ENCODE results near the gene CMTM4. TPM values are rescaled to one million over a fixed set of nuclear protein-coding genes. Genes with fewer than 3 reads are reported as not detected.

Gene CMTM4
- total RNA-seq, 1 experiment from 2014 or later, result 77.8 TPM

DNA sequence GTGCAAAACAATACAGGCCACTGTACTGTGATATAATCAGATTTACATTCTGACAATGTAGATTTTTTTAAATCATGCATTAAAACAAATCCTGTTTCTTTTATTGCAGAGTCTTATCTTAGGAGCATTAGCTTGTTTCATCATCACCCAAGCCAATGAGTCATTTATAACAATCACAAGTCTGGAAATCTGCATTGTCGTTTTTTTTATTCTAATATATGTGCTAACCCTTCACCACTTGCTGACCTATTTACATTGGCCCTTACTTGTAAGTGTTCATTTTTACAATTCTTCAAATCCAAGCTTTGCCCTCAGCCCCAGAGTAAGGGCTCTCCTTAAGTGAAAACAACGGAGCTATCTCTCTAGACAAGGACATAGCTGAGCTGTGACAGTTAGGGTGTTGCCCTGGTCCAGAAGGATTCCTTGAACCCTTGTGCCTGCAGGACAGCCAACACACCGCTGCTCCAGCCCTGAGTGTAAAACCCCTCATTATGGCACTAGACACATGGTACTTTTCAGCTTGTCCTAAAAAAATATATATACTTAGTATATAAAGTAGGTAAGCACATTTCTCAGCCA lies 126.6 kb downstream of the CMTM4 start:
- no peak overlapping the region for H3K27ac ChIP-seq (ENCODE audit: low read depth, low read length)
- peak overlapping the region; percentile 33; the same call in 1 of the 2 replicates for H3K4me2 ChIP-seq (ENCODE audit: low read length)
- H3K4me3 ChIP-seq (replicated peaks in 1 of 2; ENCODE audit: low read depth in 1 of 2, low read length in 2 of 2), result no peak overlapping the region
- H3K9me2 ChIP-seq (ENCODE audit: insufficient read depth), result no peaks in the 10 kb centered on the region
- peaks cover 0 to 13% of the 10 kb centered on the region in 2 experiments; a peak in 3 of 4 replicates for H3K4me1 ChIP-seq (ENCODE audit: control insufficient read depth in 1 of 2, insufficient read depth in 2 of 2, low read length in 2 of 2)
- no TSS peak for BruUV-seq (replicated peaks)
- ATAC-seq (peak; percentile 66), DNase-seq (ENCODE audit: low read depth, low spot score) (no peak)
- H3K27me3 ChIP-seq (ENCODE audit: insufficient read depth, low read length), result no peaks in the 10 kb centered on the region
- no peak overlapping the region for H2AFZ ChIP-seq (ENCODE audit: low read depth, low read length, poor library complexity, severe bottlenecking)
- RAD21 ChIA-PET (ENCODE audit: low non-redundant PET in 1 of 2, low total read pairs in 2 of 2, uncharacterized antibody in 2 of 2, unreplicated experiment in 2 of 2), result no interaction called here
- H3K36me3 ChIP-seq (ENCODE audit: control insufficient read depth in 1 of 2, insufficient read depth in 2 of 2, low read length in 2 of 2), result no peaks in the 10 kb centered on the region; a peak in 1 of 4 replicates
- H4K20me1 ChIP-seq (ENCODE audit: insufficient read depth), result peaks cover 3% of the 10 kb centered on the region; the same call in 1 of the 2 replicates
- POLR2A ChIA-PET, result interaction anchor here (1.0 to 1.8 kb wide), 2 partner anchors 8 to 17 kb away, joined by 3 to 8 read pairs; partner anchors contain the start of gene CKLF
- no peaks in the 10 kb centered on the region for H3K9me3 ChIP-seq (ENCODE audit: control insufficient read depth in 1 of 2, insufficient read depth in 1 of 2, low read depth in 1 of 2, low read length in 2 of 2)
- intact Hi-C loops (cut with micrococcal nuclease), result no loop called here
- H3K9ac ChIP-seq (ENCODE audit: low read length), result no peak overlapping the region
- CTCF ChIA-PET, result interaction anchor here (0.8 to 1.6 kb wide), 3 partner anchors 38 to 212 kb away, joined by 4 to 5 read pairs (median 4); no protein-coding TSS in a partner anchor
- no peaks in the 10 kb centered on the region for H3K79me2 ChIP-seq (ENCODE audit: insufficient read depth, low read length)
- TF ChIP-seq, protein P1, sequence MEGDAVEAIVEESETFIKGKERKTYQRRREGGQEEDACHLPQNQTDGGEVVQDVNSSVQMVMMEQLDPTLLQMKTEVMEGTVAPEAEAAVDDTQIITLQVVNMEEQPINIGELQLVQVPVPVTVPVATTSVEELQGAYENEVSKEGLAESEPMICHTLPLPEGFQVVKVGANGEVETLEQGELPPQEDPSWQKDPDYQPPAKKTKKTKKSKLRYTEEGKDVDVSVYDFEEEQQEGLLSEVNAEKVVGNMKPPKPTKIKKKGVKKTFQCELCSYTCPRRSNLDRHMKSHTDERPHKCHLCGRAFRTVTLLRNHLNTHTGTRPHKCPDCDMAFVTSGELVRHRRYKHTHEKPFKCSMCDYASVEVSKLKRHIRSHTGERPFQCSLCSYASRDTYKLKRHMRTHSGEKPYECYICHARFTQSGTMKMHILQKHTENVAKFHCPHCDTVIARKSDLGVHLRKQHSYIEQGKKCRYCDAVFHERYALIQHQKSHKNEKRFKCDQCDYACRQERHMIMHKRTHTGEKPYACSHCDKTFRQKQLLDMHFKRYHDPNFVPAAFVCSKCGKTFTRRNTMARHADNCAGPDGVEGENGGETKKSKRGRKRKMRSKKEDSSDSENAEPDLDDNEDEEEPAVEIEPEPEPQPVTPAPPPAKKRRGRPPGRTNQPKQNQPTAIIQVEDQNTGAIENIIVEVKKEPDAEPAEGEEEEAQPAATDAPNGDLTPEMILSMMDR (IDR thresholded peaks at IDR 0.05 in 2 of 3, conservative IDR thresholded peaks at IDR 0.05 in 1 of 3; ENCODE audit: borderline replicate concordance in 1 of 3, insufficient read depth in 1 of 3, low read depth in 2 of 3, low read length in 2 of 3), result no peak
- TF ChIP-seq SRF (IDR thresholded peaks at IDR 0.05; ENCODE audit: low read depth) (no peak), SP1 (IDR thresholded peaks at IDR 0.05; ENCODE audit: low read depth) (0 out of 2 replicates have a peak, but pooled peaks have one; percentile 20), RAD21 (IDR thresholded peaks at IDR 0.05; ENCODE audit: low read depth) (no peak), ELF1 (IDR thresholded peaks at IDR 0.05; ENCODE audit: borderline replicate concordance, low read depth) (no peak), POLR2A (IDR thresholded peaks at IDR 0.05; ENCODE audit: borderline replicate concordance, extremely low read depth, insufficient read depth, insufficient read length) (no peak), POLR2AphosphoS5 (IDR thresholded peaks at IDR 0.05; ENCODE audit: low read depth, low read length) (no peak), EZH2phosphoT487 (IDR thresholded peaks at IDR 0.05; ENCODE audit: borderline replicate concordance) (no peak), YY1 (IDR thresholded peaks at IDR 0.05; ENCODE audit: extremely low read depth, insufficient replicate concordance, low read depth, low read length) (no peak), ZFX (IDR thresholded peaks at IDR 0.05) (no peak), EZH2 (IDR thresholded peaks at IDR 0.05) (no peak), JUND (IDR thresholded peaks at IDR 0.05) (peak; percentile 45), SIN3A (IDR thresholded peaks at IDR 0.05; ENCODE audit: low read depth) (no peak), TCF7L2 (IDR thresholded peaks at IDR 0.05; ENCODE audit: borderline replicate concordance, extremely low read depth, insufficient read depth, insufficient read length) (no peak), FOSL1 (IDR thresholded peaks at IDR 0.05; ENCODE audit: low read depth) (peak; percentile 42), CBX3 (IDR thresholded peaks at IDR 0.05; ENCODE audit: low read depth) (no peak)
- TF ChIP-seq, protein P2, sequence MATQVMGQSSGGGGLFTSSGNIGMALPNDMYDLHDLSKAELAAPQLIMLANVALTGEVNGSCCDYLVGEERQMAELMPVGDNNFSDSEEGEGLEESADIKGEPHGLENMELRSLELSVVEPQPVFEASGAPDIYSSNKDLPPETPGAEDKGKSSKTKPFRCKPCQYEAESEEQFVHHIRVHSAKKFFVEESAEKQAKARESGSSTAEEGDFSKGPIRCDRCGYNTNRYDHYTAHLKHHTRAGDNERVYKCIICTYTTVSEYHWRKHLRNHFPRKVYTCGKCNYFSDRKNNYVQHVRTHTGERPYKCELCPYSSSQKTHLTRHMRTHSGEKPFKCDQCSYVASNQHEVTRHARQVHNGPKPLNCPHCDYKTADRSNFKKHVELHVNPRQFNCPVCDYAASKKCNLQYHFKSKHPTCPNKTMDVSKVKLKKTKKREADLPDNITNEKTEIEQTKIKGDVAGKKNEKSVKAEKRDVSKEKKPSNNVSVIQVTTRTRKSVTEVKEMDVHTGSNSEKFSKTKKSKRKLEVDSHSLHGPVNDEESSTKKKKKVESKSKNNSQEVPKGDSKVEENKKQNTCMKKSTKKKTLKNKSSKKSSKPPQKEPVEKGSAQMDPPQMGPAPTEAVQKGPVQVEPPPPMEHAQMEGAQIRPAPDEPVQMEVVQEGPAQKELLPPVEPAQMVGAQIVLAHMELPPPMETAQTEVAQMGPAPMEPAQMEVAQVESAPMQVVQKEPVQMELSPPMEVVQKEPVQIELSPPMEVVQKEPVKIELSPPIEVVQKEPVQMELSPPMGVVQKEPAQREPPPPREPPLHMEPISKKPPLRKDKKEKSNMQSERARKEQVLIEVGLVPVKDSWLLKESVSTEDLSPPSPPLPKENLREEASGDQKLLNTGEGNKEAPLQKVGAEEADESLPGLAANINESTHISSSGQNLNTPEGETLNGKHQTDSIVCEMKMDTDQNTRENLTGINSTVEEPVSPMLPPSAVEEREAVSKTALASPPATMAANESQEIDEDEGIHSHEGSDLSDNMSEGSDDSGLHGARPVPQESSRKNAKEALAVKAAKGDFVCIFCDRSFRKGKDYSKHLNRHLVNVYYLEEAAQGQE (IDR thresholded peaks at IDR 0.05; ENCODE audit: low read depth), result no peak
- TF ChIP-seq, protein P3, sequence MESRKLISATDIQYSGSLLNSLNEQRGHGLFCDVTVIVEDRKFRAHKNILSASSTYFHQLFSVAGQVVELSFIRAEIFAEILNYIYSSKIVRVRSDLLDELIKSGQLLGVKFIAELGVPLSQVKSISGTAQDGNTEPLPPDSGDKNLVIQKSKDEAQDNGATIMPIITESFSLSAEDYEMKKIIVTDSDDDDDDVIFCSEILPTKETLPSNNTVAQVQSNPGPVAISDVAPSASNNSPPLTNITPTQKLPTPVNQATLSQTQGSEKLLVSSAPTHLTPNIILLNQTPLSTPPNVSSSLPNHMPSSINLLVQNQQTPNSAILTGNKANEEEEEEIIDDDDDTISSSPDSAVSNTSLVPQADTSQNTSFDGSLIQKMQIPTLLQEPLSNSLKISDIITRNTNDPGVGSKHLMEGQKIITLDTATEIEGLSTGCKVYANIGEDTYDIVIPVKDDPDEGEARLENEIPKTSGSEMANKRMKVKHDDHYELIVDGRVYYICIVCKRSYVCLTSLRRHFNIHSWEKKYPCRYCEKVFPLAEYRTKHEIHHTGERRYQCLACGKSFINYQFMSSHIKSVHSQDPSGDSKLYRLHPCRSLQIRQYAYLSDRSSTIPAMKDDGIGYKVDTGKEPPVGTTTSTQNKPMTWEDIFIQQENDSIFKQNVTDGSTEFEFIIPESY (IDR thresholded peaks at IDR 0.05; ENCODE audit: extremely low read depth, insufficient replicate concordance, low read length), result no peak
- TF ChIP-seq, protein P4, sequence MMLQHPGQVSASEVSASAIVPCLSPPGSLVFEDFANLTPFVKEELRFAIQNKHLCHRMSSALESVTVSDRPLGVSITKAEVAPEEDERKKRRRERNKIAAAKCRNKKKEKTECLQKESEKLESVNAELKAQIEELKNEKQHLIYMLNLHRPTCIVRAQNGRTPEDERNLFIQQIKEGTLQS (IDR thresholded peaks at IDR 0.05), result peak; percentile 64; the same call in 1 of the 2 replicates
- TF ChIP-seq, protein P5, sequence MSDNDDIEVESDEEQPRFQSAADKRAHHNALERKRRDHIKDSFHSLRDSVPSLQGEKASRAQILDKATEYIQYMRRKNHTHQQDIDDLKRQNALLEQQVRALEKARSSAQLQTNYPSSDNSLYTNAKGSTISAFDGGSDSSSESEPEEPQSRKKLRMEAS (IDR thresholded peaks at IDR 0.05), result no peak

Measured in HCT116 (cell line).